ENCODE results near the gene NLRP7.
"Not testable (repeated sequence)": the region's sequence is repeated elsewhere in the genome, so short reads cannot be mapped to it uniquely, and the experiment has no call there.

NLRP7 gene

DNA sequence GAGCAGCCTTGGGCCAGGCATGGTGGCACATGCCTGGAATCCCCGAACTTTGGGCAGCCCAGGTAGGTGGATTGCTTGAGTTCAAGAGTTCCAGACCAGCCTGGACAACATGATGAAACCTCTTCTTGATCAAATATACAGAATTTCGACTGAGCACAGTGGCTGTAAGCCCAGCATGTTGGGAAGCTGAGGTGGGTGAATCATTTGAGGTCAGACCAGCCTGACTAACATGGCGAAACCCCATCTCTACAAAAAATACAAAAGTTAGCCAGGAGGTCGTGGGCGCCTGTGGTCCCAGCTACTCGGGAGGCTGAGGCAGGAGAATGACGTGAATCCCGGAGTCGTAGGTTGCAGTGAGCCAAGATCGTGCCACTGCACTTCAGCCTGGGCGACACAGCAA, 8.0 kb upstream of the NLRP7 start:
- DNase-seq (ENCODE audit: low read depth): no peak
- no peak overlapping the region for H3K4me3 ChIP-seq (ENCODE audit: low read depth, low read length)
- TF ChIP-seq, protein P1, sequence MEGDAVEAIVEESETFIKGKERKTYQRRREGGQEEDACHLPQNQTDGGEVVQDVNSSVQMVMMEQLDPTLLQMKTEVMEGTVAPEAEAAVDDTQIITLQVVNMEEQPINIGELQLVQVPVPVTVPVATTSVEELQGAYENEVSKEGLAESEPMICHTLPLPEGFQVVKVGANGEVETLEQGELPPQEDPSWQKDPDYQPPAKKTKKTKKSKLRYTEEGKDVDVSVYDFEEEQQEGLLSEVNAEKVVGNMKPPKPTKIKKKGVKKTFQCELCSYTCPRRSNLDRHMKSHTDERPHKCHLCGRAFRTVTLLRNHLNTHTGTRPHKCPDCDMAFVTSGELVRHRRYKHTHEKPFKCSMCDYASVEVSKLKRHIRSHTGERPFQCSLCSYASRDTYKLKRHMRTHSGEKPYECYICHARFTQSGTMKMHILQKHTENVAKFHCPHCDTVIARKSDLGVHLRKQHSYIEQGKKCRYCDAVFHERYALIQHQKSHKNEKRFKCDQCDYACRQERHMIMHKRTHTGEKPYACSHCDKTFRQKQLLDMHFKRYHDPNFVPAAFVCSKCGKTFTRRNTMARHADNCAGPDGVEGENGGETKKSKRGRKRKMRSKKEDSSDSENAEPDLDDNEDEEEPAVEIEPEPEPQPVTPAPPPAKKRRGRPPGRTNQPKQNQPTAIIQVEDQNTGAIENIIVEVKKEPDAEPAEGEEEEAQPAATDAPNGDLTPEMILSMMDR (IDR thresholded peaks at IDR 0.05; ENCODE audit: insufficient read depth, low read depth, low read length, missing control alignments): no peak

GRCh38 chr19:54953345-54953713, 6.0 kb upstream of the NLRP7 start:
- H3K4me3 ChIP-seq (ENCODE audit: low read depth, low read length); DNase-seq (ENCODE audit: low read depth): not testable (repeated sequence)

- H3K4me3 ChIP-seq (ENCODE audit: low read depth, low read length): no peak overlapping the region
- TF ChIP-seq, protein P1 (IDR thresholded peaks at IDR 0.05; ENCODE audit: insufficient read depth, low read depth, low read length, missing control alignments): no peak
- DNase-seq (ENCODE audit: low read depth): no peak
Measured at GRCh38 chr19:54952591-54953344, 5.4 kb upstream of the NLRP7 start.

DNA sequence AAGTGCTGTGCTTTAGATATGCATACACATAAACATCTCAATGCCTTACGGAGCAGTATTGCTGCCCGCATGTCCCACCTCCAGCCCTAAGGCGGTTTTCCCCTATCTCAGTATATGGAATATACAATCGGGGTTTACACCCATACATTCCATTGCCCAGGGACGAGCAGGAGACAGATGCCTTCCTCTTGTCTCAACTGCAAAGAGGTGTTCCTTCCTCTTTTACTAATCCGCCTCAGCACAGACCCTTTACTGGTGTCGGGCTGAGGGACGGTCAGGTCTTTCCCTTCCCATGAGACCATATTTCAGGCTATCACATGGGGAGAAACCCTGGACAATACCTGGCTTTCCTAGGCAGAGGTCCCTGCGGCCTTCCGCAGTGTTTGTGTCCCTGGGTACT, 3.2 kb upstream of the NLRP7 start:
- not testable (repeated sequence) for DNase-seq (ENCODE audit: low read depth); H3K4me3 ChIP-seq (ENCODE audit: low read depth, low read length)

GRCh38 chr19:54949412-54949811, 2.1 kb upstream of the NLRP7 start:
- H3K4me3 ChIP-seq (ENCODE audit: low read depth, low read length): no peak overlapping the region
- peak; percentile 77 for DNase-seq (ENCODE audit: low read depth)
- TF ChIP-seq, protein P1 (IDR thresholded peaks at IDR 0.05; ENCODE audit: insufficient read depth, low read depth, low read length, missing control alignments): no peak

DNA sequence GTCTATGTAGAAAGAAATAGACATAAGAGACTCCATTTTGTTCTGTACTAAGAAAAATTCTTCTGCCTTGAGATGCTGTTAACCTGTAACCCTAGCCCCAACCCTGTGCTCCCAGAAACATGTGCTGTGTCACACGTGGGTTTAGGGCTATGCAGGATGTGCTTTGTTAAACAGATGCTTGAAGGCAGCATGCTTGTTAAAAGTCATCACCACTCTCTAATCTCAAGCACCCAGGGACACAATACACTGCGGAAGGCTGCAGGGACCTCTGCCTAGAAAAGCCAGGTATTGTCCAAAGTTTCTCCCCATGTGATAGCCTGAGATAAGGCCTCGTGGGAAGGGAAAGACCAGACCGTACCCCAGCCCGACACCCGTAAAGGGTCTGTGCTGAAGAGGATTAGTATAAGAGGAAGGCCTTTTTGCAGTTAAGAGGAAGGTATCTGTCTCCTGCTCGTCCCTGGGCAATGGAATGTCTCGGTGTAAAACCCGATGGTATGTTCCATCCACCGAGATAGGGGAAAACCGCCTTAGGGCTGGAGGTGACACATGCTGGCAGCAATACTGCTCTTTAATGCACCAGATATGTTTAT, 3.5 kb downstream of the NLRP7 start:
- DNase-seq (ENCODE audit: low read depth): not testable (repeated sequence)

GRCh38 chr19:54939538-54939937, 7.8 kb downstream of the NLRP7 start:
- not testable (repeated sequence) for DNase-seq (ENCODE audit: low read depth); H3K4me3 ChIP-seq (ENCODE audit: low read depth, low read length)

More for the DNA sequence above, 3.5 kb downstream of the NLRP7 start:
- H3K4me3 ChIP-seq (ENCODE audit: low read depth, low read length): not testable (repeated sequence)

DNA sequence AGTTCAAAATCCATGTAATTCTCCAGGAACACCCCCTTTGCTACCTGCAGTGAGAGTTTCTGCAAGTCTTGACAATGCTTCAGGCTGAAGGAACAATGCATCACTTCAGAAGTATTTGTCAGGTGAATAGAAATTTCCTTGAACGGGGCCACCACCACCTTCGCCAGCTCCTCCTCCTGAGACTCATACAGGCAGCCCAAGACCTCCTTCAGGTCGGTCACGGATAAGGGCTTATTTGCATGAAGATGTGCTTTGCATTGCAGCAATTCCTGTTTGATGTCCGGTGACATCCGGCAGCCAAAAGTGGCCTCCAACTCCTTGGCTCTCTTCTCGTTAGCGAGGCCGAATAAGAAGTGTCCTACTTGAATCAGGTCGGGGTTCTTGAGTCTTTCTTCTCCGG, 8.4 kb downstream of the NLRP7 start:
- TF ChIP-seq, protein P1 (IDR thresholded peaks at IDR 0.05; ENCODE audit: insufficient read depth, low read depth, low read length, missing control alignments): no peak
- H3K4me3 ChIP-seq (ENCODE audit: low read depth, low read length): peak overlapping the region; percentile 22
- peak; percentile 73 for DNase-seq (ENCODE audit: low read depth)

- DNase-seq (ENCODE audit: low read depth): peak; percentile 93
- TF ChIP-seq, protein P1 (IDR thresholded peaks at IDR 0.05; ENCODE audit: insufficient read depth, low read depth, low read length, missing control alignments): no peak
- H3K4me3 ChIP-seq (ENCODE audit: low read depth, low read length): peak overlapping the region; percentile 22
Measured at GRCh38 chr19:54937926-54938325, 9.4 kb downstream of the NLRP7 start.

Data from GM12865 (cell line).